Peyer's patch (tissue), 4 donors: Measurements from ENCODE around the gene MACROD2. TPM values are rescaled to one million over a fixed set of nuclear protein-coding genes. Genes with fewer than 3 reads are reported as not detected.

ENCODE experiments used
- DNase-seq, 3 donors: peaks; one replicate each; pipeline ENCODE4 v3.0.0-alpha.2; 2017 to 2019
- H3K27ac ChIP-seq, 4 donors: fragments of 200-600 bp; sonication (generic); one replicate each; pipeline ENCODE4 v1.5.1; 2016 to 2019
- H3K27me3 ChIP-seq, 2 donors: fragments of 200-600 bp; sonication (generic); one replicate each; pipeline ENCODE4 v1.5.1; 2019
- H3K36me3 ChIP-seq, 3 donors: fragments of 200-600 bp; sonication (generic); one replicate each; pipeline ENCODE4 v1.5.1; 2016 to 2019
- H3K4me1 ChIP-seq, 4 donors: fragments of 200-600 bp; sonication (generic); one replicate each; pipeline ENCODE4 v1.5.1; 2016 to 2019
- H3K4me3 ChIP-seq, 4 donors: fragments of 200-600 bp; sonication (generic); 1 replicate in 3 of 4; 2 replicates in 1 of 4; pipeline ENCODE4 v1.5.1; 2016 to 2019; ENCODE audit warnings: mild to moderate bottlenecking in 1 of 4
- H3K9me3 ChIP-seq, 4 donors: fragments of 200-600 bp; sonication (generic); one replicate each; pipeline ENCODE4 v1.5.1; 2016 to 2019; ENCODE audit warnings: mild to moderate bottlenecking in 1 of 4
- POLR2A ChIP-seq, 2 donors: fragments of 450-650 bp; IDR thresholded peaks; one replicate each; pipeline ENCODE4 v1.5.1; 2017; ENCODE audit warnings: antibody characterized with exemption in 2 of 2, mild to moderate bottlenecking in 2 of 2, moderate library complexity in 2 of 2
- total RNA-seq, 4 donors: library from RNA; depleted of rRNA; stranded (reverse); fragments of >200 nt; gene quantifications; one replicate each; pipeline ENCODE4 v1.1.0, GENCODE V29; 2016
- TF ChIP-seq, protein P1 (sequence below), 6 experiments: fragments of 450-650 bp in 4 of 6; fragments of 200-600 bp in 2 of 6; sonication (generic) in 1 of 6; IDR thresholded peaks; one replicate each; pipeline ENCODE4 v1.5.1; 2017 to 2019; ENCODE audit warnings: antibody characterized with exemption in 6 of 6, mild to moderate bottlenecking in 3 of 6, moderate library complexity in 1 of 6

MACROD2 gene
- total RNA-seq, 4 donors from 2014 or later, result 2.5 to 10.7 (median 6.5) TPM

DNA sequence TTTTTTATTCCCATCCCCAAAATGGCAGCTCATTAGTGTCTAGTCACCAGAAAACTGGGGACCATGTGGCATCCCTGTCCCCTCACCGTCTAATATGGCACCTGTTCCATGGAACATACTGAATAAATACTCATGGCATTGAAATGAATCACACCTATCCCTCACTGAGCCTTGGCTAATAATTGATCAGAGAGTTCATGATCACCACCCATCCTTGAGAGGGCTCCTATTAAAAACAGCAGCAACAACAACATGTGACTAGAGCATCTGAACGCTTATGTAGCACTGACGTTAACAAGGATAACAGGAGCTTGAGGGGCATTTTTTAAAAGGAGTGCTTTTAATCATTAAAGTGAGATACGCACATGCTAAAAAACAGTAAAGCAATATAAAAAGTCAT, 1453.7 kb downstream of the MACROD2 start:
- H3K4me3 ChIP-seq, result no peak overlapping the region
- no peaks in the 10 kb centered on the region for H3K4me1 ChIP-seq
- no peaks in the 10 kb centered on the region for H3K27me3 ChIP-seq
- H3K9me3 ChIP-seq, result no peaks in the 10 kb centered on the region
- H3K36me3 ChIP-seq, result no peaks in the 10 kb centered on the region
- TF ChIP-seq, protein P1, sequence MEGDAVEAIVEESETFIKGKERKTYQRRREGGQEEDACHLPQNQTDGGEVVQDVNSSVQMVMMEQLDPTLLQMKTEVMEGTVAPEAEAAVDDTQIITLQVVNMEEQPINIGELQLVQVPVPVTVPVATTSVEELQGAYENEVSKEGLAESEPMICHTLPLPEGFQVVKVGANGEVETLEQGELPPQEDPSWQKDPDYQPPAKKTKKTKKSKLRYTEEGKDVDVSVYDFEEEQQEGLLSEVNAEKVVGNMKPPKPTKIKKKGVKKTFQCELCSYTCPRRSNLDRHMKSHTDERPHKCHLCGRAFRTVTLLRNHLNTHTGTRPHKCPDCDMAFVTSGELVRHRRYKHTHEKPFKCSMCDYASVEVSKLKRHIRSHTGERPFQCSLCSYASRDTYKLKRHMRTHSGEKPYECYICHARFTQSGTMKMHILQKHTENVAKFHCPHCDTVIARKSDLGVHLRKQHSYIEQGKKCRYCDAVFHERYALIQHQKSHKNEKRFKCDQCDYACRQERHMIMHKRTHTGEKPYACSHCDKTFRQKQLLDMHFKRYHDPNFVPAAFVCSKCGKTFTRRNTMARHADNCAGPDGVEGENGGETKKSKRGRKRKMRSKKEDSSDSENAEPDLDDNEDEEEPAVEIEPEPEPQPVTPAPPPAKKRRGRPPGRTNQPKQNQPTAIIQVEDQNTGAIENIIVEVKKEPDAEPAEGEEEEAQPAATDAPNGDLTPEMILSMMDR (IDR thresholded peaks at IDR 0.05), result no peak
- no peak for TF ChIP-seq POLR2A (IDR thresholded peaks at IDR 0.05)
- no peak overlapping the region for H3K27ac ChIP-seq
- no peak for DNase-seq

GRCh38 chr20:15451241-15451640, 1455.9 kb downstream of the MACROD2 start:
- no peak overlapping the region for H3K4me3 ChIP-seq
- DNase-seq, result no peak
- no peak overlapping the region for H3K27ac ChIP-seq
- TF ChIP-seq, protein P1 (IDR thresholded peaks at IDR 0.05), result no peak
- no peak for TF ChIP-seq POLR2A (IDR thresholded peaks at IDR 0.05)
- no peaks in the 10 kb centered on the region for H3K27me3 ChIP-seq
- no peaks in the 10 kb centered on the region for H3K9me3 ChIP-seq
- no peaks in the 10 kb centered on the region for H3K4me1 ChIP-seq
- H3K36me3 ChIP-seq, result no peaks in the 10 kb centered on the region

DNA sequence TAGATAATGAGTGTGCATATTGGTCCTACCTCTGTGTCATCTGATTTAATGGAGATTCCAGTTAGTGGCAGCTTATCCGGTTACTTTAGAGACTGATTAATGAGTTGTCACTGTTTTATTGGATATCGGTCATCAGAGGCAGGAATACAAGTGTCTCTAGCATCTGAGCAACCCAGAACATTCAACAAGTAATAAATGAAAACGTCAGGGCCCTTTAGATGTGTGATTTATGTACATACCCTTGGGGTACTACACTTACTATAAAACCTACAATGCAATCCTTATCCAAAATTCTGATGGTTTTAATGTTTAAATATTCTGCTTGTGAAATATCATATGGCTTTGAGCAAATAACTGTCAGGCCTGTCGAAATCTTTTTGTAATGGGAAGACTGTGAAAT, 1460.0 kb downstream of the MACROD2 start:
- Histone ChIP-seq H3K4me1 (no peaks in the 10 kb centered on the region), H3K9me3 (no peaks in the 10 kb centered on the region), H3K36me3 (no peaks in the 10 kb centered on the region), H3K27me3 (no peaks in the 10 kb centered on the region), H3K27ac (no peak overlapping the region), H3K4me3 (no peak overlapping the region)
- DNase-seq, result no peak
- TF ChIP-seq, protein P1 (IDR thresholded peaks at IDR 0.05), result no peak
- no peak for TF ChIP-seq POLR2A (IDR thresholded peaks at IDR 0.05)

- Histone ChIP-seq H3K4me1 (no peaks in the 10 kb centered on the region), H3K4me3 (no peak overlapping the region), H3K36me3 (no peaks in the 10 kb centered on the region), H3K9me3 (no peaks in the 10 kb centered on the region), H3K27ac (no peak overlapping the region), H3K27me3 (no peaks in the 10 kb centered on the region)
- DNase-seq, result no peak
- TF ChIP-seq POLR2A (IDR thresholded peaks at IDR 0.05), result no peak
- TF ChIP-seq, protein P1 (IDR thresholded peaks at IDR 0.05), result no peak
Observed at GRCh38 chr20:15461938-15462337, 1466.6 kb downstream of the MACROD2 start.

GRCh38 chr20:15475483-15475882, 1480.2 kb downstream of the MACROD2 start:
- no peak overlapping the region for H3K27ac ChIP-seq
- no peaks in the 10 kb centered on the region for H3K27me3 ChIP-seq
- H3K9me3 ChIP-seq, result no peaks in the 10 kb centered on the region
- no peaks in the 10 kb centered on the region for H3K4me1 ChIP-seq
- no peak overlapping the region for H3K4me3 ChIP-seq
- TF ChIP-seq, protein P1 (IDR thresholded peaks at IDR 0.05), result no peak
- TF ChIP-seq POLR2A (IDR thresholded peaks at IDR 0.05), result no peak
- DNase-seq, result peak in 2 of 3 donors; percentile 52 to 53
- no peaks in the 10 kb centered on the region for H3K36me3 ChIP-seq

DNA sequence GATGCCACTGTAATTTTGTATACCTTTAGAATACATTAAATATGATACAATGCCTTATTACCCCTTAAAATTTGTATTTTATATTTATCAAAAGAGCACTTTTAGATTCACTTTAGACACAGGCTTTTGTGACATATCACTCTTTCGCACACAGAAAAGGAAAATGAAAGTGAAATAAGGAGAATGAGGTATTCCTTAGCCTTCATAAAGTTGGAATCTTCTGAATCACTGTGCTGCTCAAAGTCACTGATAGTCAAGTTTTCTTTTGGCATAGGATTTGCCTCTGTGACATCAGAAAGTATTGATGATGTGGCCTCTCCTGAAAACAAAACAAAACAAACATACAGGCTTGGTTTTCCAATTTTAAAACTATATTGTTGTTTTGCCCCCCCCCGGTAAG, 1480.9 kb downstream of the MACROD2 start:
- H3K9me3 ChIP-seq, result no peaks in the 10 kb centered on the region
- no peaks in the 10 kb centered on the region for H3K27me3 ChIP-seq
- no peak for TF ChIP-seq POLR2A (IDR thresholded peaks at IDR 0.05)
- TF ChIP-seq, protein P1 (IDR thresholded peaks at IDR 0.05), result no peak
- H3K27ac ChIP-seq, result no peak overlapping the region
- DNase-seq, result no peak
- no peak overlapping the region for H3K4me3 ChIP-seq
- no peaks in the 10 kb centered on the region for H3K4me1 ChIP-seq
- H3K36me3 ChIP-seq, result no peaks in the 10 kb centered on the region
